AG10803 (cell line): ENCODE data around the gene PRR14L.
"Not testable (repeated sequence)": the region's sequence is repeated elsewhere in the genome, so short reads cannot be mapped to it uniquely, and the experiment has no call there.

ENCODE experiments used
- DNase-seq: peaks from one replicate; pipeline ENCODE4 v3.0.0; 2010; ENCODE audit warnings: low read depth
- H3K4me3 ChIP-seq: 2 replicates; pipeline ENCODE4 v1.5.1; 2011; ENCODE audit warnings: mild to moderate bottlenecking, low read length, control low read depth
- CTCF ChIP-seq: conservative IDR thresholded peaks from 2 replicates; pipeline ENCODE4 v1.5.1; 2011; ENCODE audit warnings: mild to moderate bottlenecking, low read length, control low read depth, inconsistent platforms

Gene PRR14L

GRCh38 chr22:31730344-31730711 lies 19.6 kb downstream of the PRR14L start:
- H3K4me3 ChIP-seq = no peak overlapping the region
- DNase-seq = no peak
- TF ChIP-seq CTCF = no peak

- no peak for TF ChIP-seq CTCF
- no peak overlapping the region for H3K4me3 ChIP-seq
- DNase-seq = no peak
These were observed 21.1 kb downstream of the PRR14L start for GRCh38 chr22:31728857-31729256.

- no peak for DNase-seq
- no peak overlapping the region for H3K4me3 ChIP-seq
- no peak for TF ChIP-seq CTCF
These were observed 23.2 kb downstream of the PRR14L start for GRCh38 chr22:31726692-31727091.

- H3K4me3 ChIP-seq = no peak overlapping the region
- no peak for DNase-seq
- TF ChIP-seq CTCF = no peak
These were observed 26.2 kb downstream of the PRR14L start for GRCh38 chr22:31723723-31724122.

GRCh38 chr22:31719850-31720471 lies 30.0 kb downstream of the PRR14L start:
- no peak for DNase-seq
- H3K4me3 ChIP-seq = no peak overlapping the region
- TF ChIP-seq CTCF = no peak

GRCh38 chr22:31715147-31715778 lies 34.7 kb downstream of the PRR14L start:
- H3K4me3 ChIP-seq = no peak overlapping the region
- DNase-seq = no peak
- no peak for TF ChIP-seq CTCF

- H3K4me3 ChIP-seq = not testable (repeated sequence)
- peak; percentile 36 for DNase-seq
These were observed 38.7 kb downstream of the PRR14L start for GRCh38 chr22:31711226-31711625.
